Measurements from ENCODE around the gene TENM3. TPM values are rescaled to one million over a fixed set of nuclear protein-coding genes. Genes with fewer than 3 reads are reported as not detected.

Gene TENM3
- total RNA-seq, 2 donors from 2014 or later, result 21.4 to 52.3 TPM

DNA sequence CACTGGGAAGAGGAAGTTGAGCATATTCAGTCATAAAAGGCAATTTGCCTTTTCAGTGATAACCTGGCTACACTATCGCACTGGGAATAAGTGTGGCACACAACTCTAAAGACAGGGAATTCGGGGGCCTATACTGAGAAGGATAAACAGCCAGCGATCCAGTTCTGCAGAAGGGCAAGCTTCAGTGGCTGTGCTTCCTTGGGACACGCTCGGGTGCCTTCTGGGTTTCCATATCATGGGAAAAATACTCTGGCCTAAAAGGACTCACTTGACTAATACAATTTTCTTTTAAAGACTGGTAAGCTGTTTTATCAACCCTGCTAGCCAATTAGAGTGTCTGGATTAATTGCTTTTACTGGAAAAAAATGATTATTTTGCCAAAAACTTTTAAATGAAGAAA lies 58.5 kb downstream of the TENM3 start:
- Histone ChIP-seq H3K4me3 (no peak overlapping the region), H3K36me3 (no peaks in the 10 kb centered on the region), H3K9me3 (no peaks in the 10 kb centered on the region), H3K4me1 (replicated peaks) (no peaks in the 10 kb centered on the region), H3K27ac (no peak overlapping the region), H3K27me3 (replicated peaks; ENCODE audit: insufficient read depth) (no peaks in the 10 kb centered on the region)
- DNase-seq (ENCODE audit: low spot score), result no peak
- TF ChIP-seq POLR2A (IDR thresholded peaks at IDR 0.05) (no peak), POLR2AphosphoS5 (IDR thresholded peaks at IDR 0.05) (no peak), CTCF (IDR thresholded peaks at IDR 0.05) (no peak)
- WGBS, result 82% methylated on average over 5 of the region's 5 CpGs
- intact Hi-C loops (cut with DNase I), result no loop called here

- H3K36me3 ChIP-seq, result no peaks in the 10 kb centered on the region
- intact Hi-C loops (cut with DNase I), result loop anchor here (1.0 kb wide), 1 partner anchor 19 kb away; no protein-coding TSS in a partner anchor
- H3K9me3 ChIP-seq, result no peaks in the 10 kb centered on the region
- no peak overlapping the region for H3K27ac ChIP-seq
- H3K4me1 ChIP-seq (replicated peaks), result no peaks in the 10 kb centered on the region
- no peak overlapping the region for H3K4me3 ChIP-seq
- WGBS, result 96% methylated on average over 5 of the region's 5 CpGs
- no peak for TF ChIP-seq POLR2AphosphoS5 (IDR thresholded peaks at IDR 0.05)
- TF ChIP-seq CTCF (IDR thresholded peaks at IDR 0.05), result no peak
- no peak for TF ChIP-seq POLR2A (IDR thresholded peaks at IDR 0.05)
- no peak for DNase-seq (ENCODE audit: low spot score)
- H3K27me3 ChIP-seq (replicated peaks; ENCODE audit: insufficient read depth), result no peaks in the 10 kb centered on the region
Measured at GRCh38 chr4:182303847-182304246, 60.6 kb downstream of the TENM3 start.

DNA sequence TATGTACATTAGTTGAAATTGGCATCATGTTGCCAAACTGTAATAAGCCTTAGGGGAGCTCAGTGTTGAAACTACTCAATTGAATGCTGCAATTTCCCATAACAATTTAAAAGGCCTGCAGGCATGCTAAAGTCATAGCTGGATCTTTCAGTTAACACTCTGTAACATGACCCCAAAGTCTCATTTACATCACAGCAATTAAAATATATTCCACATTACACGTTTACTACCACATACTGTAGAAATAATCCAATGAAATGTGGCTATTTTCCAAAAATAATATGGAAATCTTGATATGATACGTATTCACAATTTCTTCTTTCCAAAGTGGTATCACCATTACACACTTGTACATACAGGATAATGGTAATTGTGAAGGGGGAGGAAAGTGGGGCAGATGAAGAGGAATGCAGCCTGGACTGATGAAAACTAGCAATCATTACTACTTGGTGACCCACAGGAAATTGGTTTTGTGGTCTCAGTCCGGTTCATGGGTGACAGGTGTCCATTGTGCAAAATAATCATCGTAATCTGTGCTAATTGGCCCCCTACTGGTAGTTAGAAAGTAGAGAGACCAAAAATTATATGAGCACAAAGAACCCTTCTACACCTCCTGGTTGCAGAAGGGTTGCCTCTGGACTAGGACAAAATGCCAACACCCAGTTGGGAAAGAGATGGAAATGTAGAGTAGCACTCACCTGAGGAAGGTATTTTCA lies 63.7 kb downstream of the TENM3 start:
- no peak for DNase-seq (ENCODE audit: low spot score)
- H3K27ac ChIP-seq, result no peak overlapping the region
- no peaks in the 10 kb centered on the region for H3K27me3 ChIP-seq (replicated peaks; ENCODE audit: insufficient read depth)
- no peaks in the 10 kb centered on the region for H3K4me1 ChIP-seq (replicated peaks)
- H3K9me3 ChIP-seq, result no peaks in the 10 kb centered on the region
- intact Hi-C loops (cut with DNase I), result no loop called here
- H3K36me3 ChIP-seq, result no peaks in the 10 kb centered on the region
- H3K4me3 ChIP-seq, result no peak overlapping the region
- 80% methylated on average over 4 of the region's 4 CpGs for WGBS
- no peak for TF ChIP-seq POLR2A (IDR thresholded peaks at IDR 0.05)
- no peak for TF ChIP-seq CTCF (IDR thresholded peaks at IDR 0.05)
- TF ChIP-seq POLR2AphosphoS5 (IDR thresholded peaks at IDR 0.05), result no peak

DNA sequence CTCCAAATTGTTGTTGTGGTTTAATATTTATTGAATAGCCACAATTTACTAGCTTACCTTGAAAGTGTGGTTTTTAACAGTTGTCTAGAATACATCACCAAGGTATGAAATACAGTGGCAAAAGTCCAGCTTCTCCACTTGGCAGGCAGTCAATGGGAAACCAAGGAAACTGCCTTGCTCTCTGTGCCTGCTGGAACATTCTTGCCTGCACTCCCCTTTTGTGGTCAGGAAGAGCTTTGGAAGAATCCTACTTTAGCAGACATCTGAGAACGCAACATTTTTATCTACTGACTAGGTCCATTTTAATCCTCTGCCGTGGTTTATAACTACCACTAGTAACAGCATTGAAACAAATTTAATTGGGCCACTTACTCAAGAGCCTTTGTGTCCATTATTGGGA lies 64.5 kb downstream of the TENM3 start:
- Histone ChIP-seq H3K27me3 (replicated peaks; ENCODE audit: insufficient read depth) (no peaks in the 10 kb centered on the region), H3K9me3 (no peaks in the 10 kb centered on the region), H3K4me1 (replicated peaks) (no peaks in the 10 kb centered on the region), H3K27ac (no peak overlapping the region), H3K36me3 (no peaks in the 10 kb centered on the region), H3K4me3 (no peak overlapping the region)
- TF ChIP-seq CTCF (IDR thresholded peaks at IDR 0.05) (no peak), POLR2A (IDR thresholded peaks at IDR 0.05) (no peak), POLR2AphosphoS5 (IDR thresholded peaks at IDR 0.05) (no peak)
- DNase-seq (ENCODE audit: low spot score), result no peak
- intact Hi-C loops (cut with DNase I), result no loop called here
- 44% methylated on average over 2 of the region's 2 CpGs for WGBS

DNA sequence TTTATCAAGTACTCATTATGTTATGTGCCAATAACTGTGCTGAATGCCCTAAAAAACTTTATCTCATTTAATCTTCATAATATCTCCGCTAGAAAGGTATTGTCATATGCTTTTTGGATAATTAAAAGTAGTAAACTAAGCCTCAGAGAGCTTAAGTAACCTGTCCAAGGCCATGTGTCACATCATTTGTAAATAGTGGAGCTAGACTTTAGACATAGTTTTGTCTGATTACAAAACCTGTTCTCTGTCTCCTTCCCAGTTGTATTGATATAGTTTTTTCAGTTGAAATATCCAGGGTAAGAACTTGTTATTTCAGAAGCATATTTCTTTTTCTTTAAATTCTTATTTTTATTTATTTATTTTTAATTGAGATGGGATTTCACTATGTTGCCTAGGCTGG lies 66.7 kb downstream of the TENM3 start:
- Histone ChIP-seq H3K4me3 (no peak overlapping the region), H3K27ac (no peak overlapping the region), H3K27me3 (replicated peaks; ENCODE audit: insufficient read depth) (no peaks in the 10 kb centered on the region), H3K4me1 (replicated peaks) (no peaks in the 10 kb centered on the region), H3K9me3 (no peaks in the 10 kb centered on the region), H3K36me3 (no peaks in the 10 kb centered on the region)
- TF ChIP-seq CTCF (IDR thresholded peaks at IDR 0.05), result no peak
- intact Hi-C loops (cut with DNase I), result no loop called here
- DNase-seq (ENCODE audit: low spot score), result no peak
- 86% methylated on average over 1 of the region's 1 CpG for WGBS
